K562 (cell line): ENCODE measurements around the gene CEP290. TPM values are rescaled to one million over a fixed set of nuclear protein-coding genes. Genes with fewer than 3 reads are reported as not detected.

Source experiments
- ATAC-seq: fragments of 200-7000 bp; cut with Tn5 transposase; 3 replicates; pipeline ENCODE4 v1.9.1; 2020; ENCODE audit warnings: moderate library complexity
- BruUV-seq: library from RNA; stranded (reverse); fragments of 400-500 nt; replicated peaks from 2 replicates; lab custom pipeline; 2021; lab: Mats Ljungman, UMichigan
- CTCF ChIA-PET: fragments of 300-600 bp; formaldehyde crosslinking; extraction: SDS; loops from one replicate; lab custom pipeline; 2021; ENCODE audit warnings: low intra/inter-chr PET ratio; lab: Yijun Ruan, JAX
- POLR2A ChIA-PET: fragments of 300-600, 350-650 bp; sonication (Branson Sonifier 250); formaldehyde crosslinking; extraction: SDS; loops from one replicate; lab custom pipeline; 2021; ENCODE audit warnings: antibody characterized with exemption, inconsistent platforms; lab: Yijun Ruan, JAX
- DNase-seq, 4 experiments: peaks; one replicate each; pipeline versions ENCODE4 v3.0.0 to v3.0.0-alpha.2; 2011 to 2018; ENCODE audit warnings: low spot score in 3 of 4, mixed read lengths in 3 of 4; ENCODE audit errors: extremely low read depth in 1 of 4
- FAIRE-seq: peaks from 2 replicates; lab custom pipeline; 2011; peaks lifted over from hg19 to GRCh38; lab: Jason Lieb, UNC
- H2AFZ ChIP-seq: 2 replicates; pipeline ENCODE4 v1.6.0; 2011; ENCODE audit warnings: low read depth, low read length, control low read depth, inconsistent platforms
- H3K27ac ChIP-seq: fragments of 200-600 bp; 3 replicates; pipeline ENCODE4 v1.8.0; 2011; ENCODE audit warnings: low read depth, mild to moderate bottlenecking, control low read depth, inconsistent platforms, low read length, moderate library complexity, mixed read lengths; ENCODE audit errors: extremely low read depth
- H3K27me3 ChIP-seq, 2 experiments: fragments of 300-600 bp in 1 of 2; 2 replicates in 1 of 2; 3 replicates in 1 of 2; pipeline versions ENCODE4 v1.6.0 to v1.8.0; 2011; ENCODE audit warnings: inconsistent platforms in 2 of 2, low read length in 2 of 2, mild to moderate bottlenecking in 1 of 2, mixed read lengths in 1 of 2, moderate library complexity in 1 of 2; ENCODE audit not compliant: control insufficient read depth in 2 of 2, insufficient read depth in 2 of 2
- H3K36me3 ChIP-seq: fragments of 300-600 bp; 3 replicates; pipeline ENCODE4 v1.8.0; 2011; ENCODE audit warnings: mild to moderate bottlenecking, low read length, inconsistent platforms; ENCODE audit not compliant: control insufficient read depth, insufficient read depth
- H3K4me1 ChIP-seq, 2 experiments: fragments of 200-600 bp in 1 of 2; replicated peaks in 1 of 2; 2 replicates in 1 of 2; 3 replicates in 1 of 2; pipeline versions ENCODE4 v1.5.1 to v1.8.0; 2011; ENCODE audit warnings: inconsistent platforms in 2 of 2, low read length in 2 of 2, mild to moderate bottlenecking in 1 of 2, mixed read lengths in 1 of 2, moderate library complexity in 1 of 2; ENCODE audit not compliant: control insufficient read depth in 2 of 2, insufficient read depth in 2 of 2
- H3K4me2 ChIP-seq: 2 replicates; pipeline ENCODE4 v1.6.1; 2011; ENCODE audit warnings: low read length, control low read depth, inconsistent platforms, mixed read lengths; ENCODE audit not compliant: insufficient read depth
- H3K4me3 ChIP-seq: fragments of 200-600 bp; sonication (generic), shearing (Covaris generic); 2 replicates; pipeline ENCODE4 v1.5.1; 2016; ENCODE audit warnings: control low read depth, inconsistent platforms
- H3K79me2 ChIP-seq: fragments of 200-600 bp; 3 replicates; pipeline ENCODE4 v1.8.0; 2011; ENCODE audit warnings: low read length, inconsistent platforms; ENCODE audit not compliant: control insufficient read depth, insufficient read depth
- H3K9ac ChIP-seq, 2 experiments: 2 replicates each; pipeline versions ENCODE4 v1.6.0 to v1.6.1; 2011; ENCODE audit warnings: low read depth in 2 of 2, low read length in 2 of 2, control low read depth in 1 of 2, inconsistent platforms in 1 of 2, mild to moderate bottlenecking in 1 of 2, mixed read lengths in 1 of 2; ENCODE audit not compliant: insufficient read depth in 1 of 2
- H3K9me1 ChIP-seq: one replicate; pipeline ENCODE4 v1.6.0; 2011; ENCODE audit warnings: inconsistent platforms, mild to moderate bottlenecking, low read length, moderate library complexity; ENCODE audit not compliant: control insufficient read depth, insufficient read depth
- H3K9me3 ChIP-seq: replicated peaks from 2 replicates; pipeline ENCODE4 v1.5.1; 2011; ENCODE audit warnings: low read depth, low read length, inconsistent platforms; ENCODE audit not compliant: control insufficient read depth, insufficient read depth
- H4K20me1 ChIP-seq: replicated peaks from 2 replicates; pipeline ENCODE4 v1.6.1; 2011; ENCODE audit warnings: low read length, inconsistent platforms, mixed read lengths; ENCODE audit not compliant: control insufficient read depth, insufficient read depth
- ARID1B ChIP-seq: fragments of 450-650 bp; IDR thresholded peaks from 2 replicates; pipeline ENCODE4 v1.6.1; 2016; ENCODE audit warnings: antibody characterized with exemption, mild to moderate bottlenecking, inconsistent platforms
- CBFA2T2 ChIP-seq: fragments of 450-650 bp; conservative IDR thresholded peaks from 2 replicates; pipeline ENCODE4 v1.6.1; 2017; ENCODE audit warnings: mild to moderate bottlenecking
- COPS2 ChIP-seq: fragments of 450-650 bp; conservative IDR thresholded peaks from 2 replicates; pipeline ENCODE4 v1.6.1; 2016; ENCODE audit warnings: mild to moderate bottlenecking, moderate library complexity
- CTCF ChIP-seq, 3 experiments: IDR thresholded peaks in 2 of 3; conservative IDR thresholded peaks in 1 of 3; 2 replicates each; pipeline ENCODE4 v1.5.1; 2011 to 2012; ENCODE audit warnings: low read length in 3 of 3, mild to moderate bottlenecking in 3 of 3, control low read depth in 2 of 3, improper control_type of control experiment in 1 of 3, inconsistent platforms in 1 of 3, low read depth in 1 of 3, mixed read lengths in 1 of 3, moderate library complexity in 1 of 3; ENCODE audit not compliant: insufficient read depth in 2 of 3
- ELF4 ChIP-seq: fragments of 450-650 bp; formaldehyde crosslinking; IDR thresholded peaks from 2 replicates; pipeline ENCODE4 v1.4.0; 2022; ENCODE audit warnings: missing genetic modification characterization
- ESRRB ChIP-seq: fragments of 250-450 bp; sonication (Bioruptor Pico); IDR thresholded peaks from 2 replicates; pipeline ENCODE4 v1.5.0; 2020; ENCODE audit warnings: mild to moderate bottlenecking, moderate library complexity, borderline replicate concordance
- ETV6 ChIP-seq, 3 experiments: fragments of 150-350 bp in 1 of 3; sonication (generic) in 1 of 3; formaldehyde crosslinking in 1 of 3; IDR thresholded peaks; 2 replicates each; pipeline versions ENCODE4 v1.6.1 to v1.8.0; 2014 to 2022; ENCODE audit warnings: borderline replicate concordance in 2 of 3, low read depth in 2 of 3, antibody characterized with exemption in 1 of 3, low read length in 1 of 3, mild to moderate bottlenecking in 1 of 3, missing genetic modification reagents in 1 of 3
- HCFC1 ChIP-seq: IDR thresholded peaks from 2 replicates; pipeline ENCODE4 v1.6.1; 2012; ENCODE audit warnings: low read depth, low read length, improper control_type of control experiment
- MBD2 ChIP-seq: sonication (generic); IDR thresholded peaks from 2 replicates; pipeline ENCODE4 v1.6.1; 2016; ENCODE audit warnings: low read depth, borderline replicate concordance
- ZNF184 ChIP-seq: sonication (generic); formaldehyde crosslinking; IDR thresholded peaks from 2 replicates; pipeline ENCODE4 v1.5.0; 2020; ENCODE audit warnings: missing genetic modification reagents
- in situ Hi-C: fragments of 300-500 bp; cut with MboI; formaldehyde crosslinking; loops from 4 replicates; pipeline ENCODE4 v1.15.0; 2018; ENCODE audit warnings: inconsistent platforms, mixed read lengths
- intact Hi-C: fragments of 100-400 bp; cut with micrococcal nuclease; formaldehyde crosslinking; loops from 2 replicates; pipeline ENCODE4 v1.14.2; 2022
- polyA plus RNA-seq, 8 experiments: library from polyadenylated mRNA; depleted of rRNA in 4 of 8; stranded (reverse) in 5 of 8; unstranded in 3 of 8; fragments of >200 nt; fragmentation: Nextera tagmentation in 2 of 8; fragmentation: Illumina TruSeq in 1 of 8; extraction: Ambion mirVana in 2 of 8; extraction: Trizol in 1 of 8; gene quantifications; 2 replicates each; pipeline versions ENCODE4 v1.2.1 to v1.2.3, GENCODE V29; 2011 to 2014; ENCODE audit warnings: inconsistent platforms in 1 of 8, missing spikeins in 1 of 8
- total RNA-seq, 7 experiments: library from RNA; depleted of rRNA in 6 of 7; stranded (reverse); fragments of >200 nt in 6 of 7; fragmentation: Illumina TruSeq in 2 of 7; extraction: Trizol in 2 of 7; gene quantifications; 2 replicates each; pipeline versions ENCODE4 v1.2.1 to v1.2.3, GENCODE V29; 2011 to 2021; ENCODE audit warnings: low replicate concordance in 1 of 7
- TF ChIP-seq, protein P1 (sequence below): fragments of 250-450 bp; sonication (Bioruptor Pico); IDR thresholded peaks from 2 replicates; pipeline ENCODE4 v1.8.0; 2022; ENCODE audit warnings: inconsistent platforms, mild to moderate bottlenecking, moderate library complexity, borderline replicate concordance

Gene CEP290
- total and polyA plus RNA-seq, 9 of the 15 experiments (the other 6 are each of a cell fraction or from before 2014, with no cell fraction given): 7.2 to 19.4 (median 18.1) TPM

DNA sequence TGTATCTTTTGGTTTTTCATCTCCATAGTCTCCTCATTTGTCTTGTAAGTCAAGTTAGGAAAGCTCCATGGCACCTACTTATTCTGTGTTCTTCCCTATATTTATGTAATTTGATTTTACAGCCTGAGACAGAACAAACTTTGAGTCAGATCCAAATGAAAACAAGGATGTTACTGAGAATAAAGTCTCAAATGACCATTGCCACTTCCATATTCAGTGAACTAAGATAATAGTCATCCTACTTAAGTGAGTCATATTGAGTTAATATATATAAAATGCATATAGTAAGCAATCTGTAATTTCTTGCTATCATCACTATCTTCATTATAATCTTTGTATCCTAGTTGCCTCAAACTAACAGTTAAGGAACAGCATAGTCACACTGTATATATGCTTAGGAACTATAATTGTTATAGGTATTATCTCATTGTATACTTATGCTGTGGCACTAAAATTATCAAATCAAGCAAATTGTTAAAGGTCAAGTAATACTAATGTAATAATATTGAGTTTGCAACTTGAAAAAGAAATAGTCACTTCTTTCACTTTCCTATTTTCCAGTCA is 31.0 kb upstream of the CEP290 start:
- no peak overlapping the region for H3K4me3 ChIP-seq
- intact Hi-C loops (no loop called here), in situ Hi-C loops (no loop called here)
- peaks cover 38% of the 10 kb centered on the region; the same call in 2 of the 3 replicates for H3K36me3 ChIP-seq
- no peaks in the 10 kb centered on the region for H3K4me1 ChIP-seq
- H3K79me2 ChIP-seq: no peaks in the 10 kb centered on the region
- no peak overlapping the region for H3K4me2 ChIP-seq
- ChIA-PET POLR2A (interaction anchor here (0.8 kb wide), 1 partner anchor 31 kb away, joined by 4 read pairs; the partner anchor contains the start of genes CEP290 and TMTC3), CTCF (no interaction called here)
- DNase-seq (no peak), FAIRE-seq (no peak), ATAC-seq (no peak)
- no peak overlapping the region for H2AFZ ChIP-seq
- H3K27me3 ChIP-seq: no peaks in the 10 kb centered on the region
- no peaks in the 10 kb centered on the region for H4K20me1 ChIP-seq
- BruUV-seq: no TSS peak
- H3K9ac ChIP-seq: no peak overlapping the region
- no peaks in the 10 kb centered on the region for H3K9me3 ChIP-seq
- H3K9me1 ChIP-seq: no peaks in the 10 kb centered on the region
- no peak overlapping the region for H3K27ac ChIP-seq
- no peak for TF ChIP-seq COPS2
- no peak for TF ChIP-seq ETV6 (IDR thresholded peaks at IDR 0.05; ENCODE audit: borderline replicate concordance in 1 of 2, low read depth in 2 of 2, low read length in 1 of 2)
- TF ChIP-seq ETV6 (CRISPR knock-in tag; IDR thresholded peaks at IDR 0.05; ENCODE audit: borderline replicate concordance): no peak
- TF ChIP-seq, protein P1, sequence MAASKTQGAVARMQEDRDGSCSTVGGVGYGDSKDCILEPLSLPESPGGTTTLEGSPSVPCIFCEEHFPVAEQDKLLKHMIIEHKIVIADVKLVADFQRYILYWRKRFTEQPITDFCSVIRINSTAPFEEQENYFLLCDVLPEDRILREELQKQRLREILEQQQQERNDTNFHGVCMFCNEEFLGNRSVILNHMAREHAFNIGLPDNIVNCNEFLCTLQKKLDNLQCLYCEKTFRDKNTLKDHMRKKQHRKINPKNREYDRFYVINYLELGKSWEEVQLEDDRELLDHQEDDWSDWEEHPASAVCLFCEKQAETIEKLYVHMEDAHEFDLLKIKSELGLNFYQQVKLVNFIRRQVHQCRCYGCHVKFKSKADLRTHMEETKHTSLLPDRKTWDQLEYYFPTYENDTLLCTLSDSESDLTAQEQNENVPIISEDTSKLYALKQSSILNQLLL (CRISPR knock-in tag): no peak
- no peak for TF ChIP-seq ARID1B
- no peak for TF ChIP-seq ELF4 (CRISPR knock-in tag)
- TF ChIP-seq HCFC1: no peak
- TF ChIP-seq CTCF (IDR thresholded peaks at IDR 0.05 in 2 of 3, conservative IDR thresholded peaks at IDR 0.05 in 1 of 3; ENCODE audit: insufficient read depth in 2 of 3, low read depth in 1 of 3, low read length in 3 of 3): no peak
- no peak for TF ChIP-seq MBD2
- TF ChIP-seq CBFA2T2: no peak
- TF ChIP-seq ZNF184 (CRISPR knock-in tag): no peak
- TF ChIP-seq ESRRB: no peak
